Measurements from ENCODE around the gene CEACAM21. TPM values are rescaled to one million over a fixed set of nuclear protein-coding genes. Genes with fewer than 3 reads are reported as not detected.
A peak's percentile ranks its signal among the peaks of the same experiment; 100 is the strongest.

Gene CEACAM21
- 10 to 100 TPM in 4 of 6 donors, 1 to 10 TPM in 2; 2.3 to 22.4 (median 16.3) TPM for total RNA-seq

GRCh38 chr19:41575998-41576397 lies at the start of gene CEACAM21:
Gene CEACAM21, plus strand, starts transcription at chr19:41576166. Its CDS starts 109 bp downstream, at chr19:41576275.
- H3K4me3 ChIP-seq = peak within 1 kb of the TSS in 3 of 4 donors; percentile 9 to 38 (median 18)
- peak within 1 kb of the TSS; percentile 69 to 88 (median 83) for H3K27ac ChIP-seq
- TF ChIP-seq CTCF (IDR thresholded peaks at IDR 0.05) (no peak), EP300 (IDR thresholded peaks at IDR 0.05) (no peak), POLR2AphosphoS5 (IDR thresholded peaks at IDR 0.05) (peak; percentile 67 to 77), POLR2A (IDR thresholded peaks at IDR 0.05) (peak in 2 of 4 donors; percentile 35 to 78)
- peaks cover 0 to 4% (median 1%) of the 10 kb centered on the region in 4 donors for H3K36me3 ChIP-seq
- DNase-seq (peak in 1 of 2 donors; percentile 89), ATAC-seq (ENCODE audit: low FRiP score in 2 of 2) (peak; percentile 87 to 93)
- peaks cover 0 to 3% (median 1%) of the 10 kb centered on the region in 4 donors for H3K9me3 ChIP-seq
- H3K27me3 ChIP-seq = no peaks in the 10 kb centered on the region
- peaks cover 9 to 15% (median 12%) of the 10 kb centered on the region in 4 donors for H3K4me1 ChIP-seq
- 16 to 25% methylated on average over 4 of the region's 4 CpGs for whole genome bisulfite sequencing, 2 donors

- WGBS, 2 donors = 60 to 73% methylated on average over 3 of the region's 3 CpGs
- ATAC-seq (ENCODE audit: low FRiP score in 2 of 2) (no peak), DNase-seq (no peak)
- no peaks in the 10 kb centered on the region for H3K9me3 ChIP-seq
- no peak overlapping the region for H3K27ac ChIP-seq
- no peak for TF ChIP-seq EP300 (IDR thresholded peaks at IDR 0.05)
- no peak overlapping the region for H3K4me3 ChIP-seq
- no peaks in the 10 kb centered on the region for H3K36me3 ChIP-seq
- peaks cover 12 to 26% (median 18%) of the 10 kb centered on the region in 4 donors for H3K4me1 ChIP-seq
- H3K27me3 ChIP-seq = peaks cover 0 to 1% (median under 1%) of the 10 kb centered on the region in 4 donors
Measured at GRCh38 chr19:41527089-41527488, 48.9 kb upstream of the CEACAM21 start.

GRCh38 chr19:41528106-41528505 lies 47.9 kb upstream of the CEACAM21 start:
- no peaks in the 10 kb centered on the region for H3K27me3 ChIP-seq

GRCh38 chr19:41529484-41530183 lies 46.3 kb upstream of the CEACAM21 start:
- H3K27me3 ChIP-seq = no peaks in the 10 kb centered on the region
- no peak overlapping the region for H3K4me3 ChIP-seq
- no peak for TF ChIP-seq POLR2AphosphoS5 (IDR thresholded peaks at IDR 0.05)
- no peak for TF ChIP-seq CTCF (IDR thresholded peaks at IDR 0.05)
- no peak for TF ChIP-seq EP300 (IDR thresholded peaks at IDR 0.05)
- no peak for TF ChIP-seq POLR2A (IDR thresholded peaks at IDR 0.05)
- DNase-seq (no peak), ATAC-seq (ENCODE audit: low FRiP score in 2 of 2) (no peak)
- H3K4me1 ChIP-seq = peaks cover 14 to 44% (median 36%) of the 10 kb centered on the region in 4 donors
- H3K36me3 ChIP-seq = no peaks in the 10 kb centered on the region
- 68 to 81% methylated on average over 4 of the region's 4 CpGs for WGBS, 2 donors
- H3K9me3 ChIP-seq = no peaks in the 10 kb centered on the region
- H3K27ac ChIP-seq = peak overlapping the region in 2 of 4 donors; percentile 91 to 95

More at GRCh38 chr19:41528106-41528505, 47.9 kb upstream of the CEACAM21 start:
- DNase-seq = no peak
- Histone ChIP-seq H3K27ac (no peak overlapping the region), H3K9me3 (no peaks in the 10 kb centered on the region), H3K4me3 (no peak overlapping the region), H3K36me3 (no peaks in the 10 kb centered on the region), H3K4me1 (peaks cover 14 to 29% (median 21%) of the 10 kb centered on the region in 4 donors)
- ATAC-seq (ENCODE audit: low FRiP score in 2 of 2) = no peak
- TF ChIP-seq POLR2A (IDR thresholded peaks at IDR 0.05) (no peak), CTCF (IDR thresholded peaks at IDR 0.05) (no peak), EP300 (IDR thresholded peaks at IDR 0.05) (no peak), POLR2AphosphoS5 (IDR thresholded peaks at IDR 0.05) (no peak)
- 62 to 75% methylated on average over 2 of the region's 2 CpGs for WGBS, 2 donors

- Histone ChIP-seq H3K4me3 (peak overlapping the region in 1 of 4 donors; percentile 35), H3K4me1 (peaks cover 14 to 46% (median 36%) of the 10 kb centered on the region in 4 donors), H3K36me3 (no peaks in the 10 kb centered on the region), H3K27ac (peak overlapping the region; percentile 79 to 95 (median 92)), H3K9me3 (no peaks in the 10 kb centered on the region), H3K27me3 (no peaks in the 10 kb centered on the region)
- no peak for DNase-seq
- no peak for ATAC-seq (ENCODE audit: low FRiP score in 2 of 2)
- no peak for TF ChIP-seq POLR2AphosphoS5 (IDR thresholded peaks at IDR 0.05)
- no peak for TF ChIP-seq POLR2A (IDR thresholded peaks at IDR 0.05)
- TF ChIP-seq CTCF (IDR thresholded peaks at IDR 0.05) = no peak
- TF ChIP-seq EP300 (IDR thresholded peaks at IDR 0.05) = no peak
- WGBS, 2 donors = 64 to 69% methylated on average over 4 of the region's 4 CpGs
Measured at GRCh38 chr19:41530184-41530534, 45.8 kb upstream of the CEACAM21 start.
